IMR-90 (cell line): ENCODE measurements around the gene GABPB1. TPM values are rescaled to one million over a fixed set of nuclear protein-coding genes. Genes with fewer than 3 reads are reported as not detected.

Experiments
- ATAC-seq: fragments of 200-7000 bp; cut with Tn5 transposase; 2 replicates; pipeline ENCODE4 v1.9.1; 2020; ENCODE audit warnings: low read depth, mild to moderate bottlenecking, moderate library complexity
- BruUV-seq: library from RNA; stranded (reverse); fragments of 400-500 nt; replicated peaks from 2 replicates; lab custom pipeline; 2021; lab: Mats Ljungman, UMichigan
- CTCF ChIA-PET: fragments of 300-600 bp; formaldehyde crosslinking; extraction: SDS; loops from one replicate; lab custom pipeline; 2021; ENCODE audit warnings: antibody characterized with exemption; lab: Yijun Ruan, JAX
- POLR2A ChIA-PET: fragments of 300-600 bp; sonication (Branson Sonifier 250); formaldehyde crosslinking; loops from one replicate; lab custom pipeline; 2022; ENCODE audit warnings: antibody characterized with exemption; ENCODE audit not compliant: unreplicated experiment; lab: Charles Lee
- DNase-seq: peaks from one replicate; pipeline ENCODE4 v3.0.0; 2013
- H2AFZ ChIP-seq: replicated peaks from 2 replicates; pipeline ENCODE3; 2013; ENCODE audit warnings: low read length, mild to moderate bottlenecking; ENCODE audit not compliant: poor library complexity
- H2AK5ac ChIP-seq: 2 replicates; pipeline ENCODE4 v1.6.1; 2013; ENCODE audit warnings: low read depth, low read length, inconsistent platforms
- H2AK9ac ChIP-seq: replicated peaks from 2 replicates; pipeline ENCODE3; 2013; ENCODE audit warnings: mild to moderate bottlenecking, low read depth, low read length, moderate library complexity; ENCODE audit not compliant: poor library complexity
- H2BK120ac ChIP-seq: 2 replicates; pipeline ENCODE4 v1.6.1; 2013; ENCODE audit warnings: low read depth, low read length, inconsistent platforms
- H2BK15ac ChIP-seq: 3 replicates; pipeline ENCODE4 v1.6.1; 2013; ENCODE audit warnings: low read depth, low read length, inconsistent platforms
- H2BK20ac ChIP-seq: 2 replicates; pipeline ENCODE4 v1.6.1; 2013; ENCODE audit warnings: low read depth, mild to moderate bottlenecking, inconsistent platforms, low read length, moderate library complexity
- H2BK5ac ChIP-seq: 2 replicates; pipeline ENCODE4 v1.6.1; 2013; ENCODE audit warnings: mild to moderate bottlenecking, low read depth, low read length, inconsistent platforms; ENCODE audit not compliant: poor library complexity, severe bottlenecking
- H3K14ac ChIP-seq: replicated peaks from 2 replicates; pipeline ENCODE4 v1.6.1; 2013; ENCODE audit warnings: low read depth, low read length, inconsistent platforms
- H3K18ac ChIP-seq: 2 replicates; pipeline ENCODE4 v1.6.1; 2013; ENCODE audit warnings: low read depth, low read length, control low read depth
- H3K23ac ChIP-seq: 2 replicates; pipeline ENCODE4 v1.6.1; 2013; ENCODE audit warnings: low read depth, low read length, inconsistent platforms
- H3K27ac ChIP-seq: 2 replicates; pipeline ENCODE4 v1.5.1; 2013; ENCODE audit warnings: mild to moderate bottlenecking, control low read depth, low read length; ENCODE audit not compliant: insufficient read depth
- H3K27me3 ChIP-seq: 2 replicates; pipeline ENCODE4 v1.6.1; 2013; ENCODE audit warnings: low read length; ENCODE audit not compliant: control insufficient read depth, insufficient read depth
- H3K36me3 ChIP-seq: 2 replicates; pipeline ENCODE4 v1.6.1; 2013; ENCODE audit warnings: low read length, mixed read lengths; ENCODE audit not compliant: control insufficient read depth, insufficient read depth
- H3K4ac ChIP-seq: 2 replicates; pipeline ENCODE4 v1.6.1; 2013; ENCODE audit warnings: low read depth, low read length, inconsistent platforms
- H3K4me1 ChIP-seq: 2 replicates; pipeline ENCODE4 v1.6.1; 2013; ENCODE audit warnings: low read length, mixed read lengths; ENCODE audit not compliant: control insufficient read depth, insufficient read depth
- H3K4me2 ChIP-seq: 2 replicates; pipeline ENCODE4 v1.6.1; 2013; ENCODE audit warnings: low read depth, mild to moderate bottlenecking, control low read depth, low read length, moderate library complexity
- H3K4me3 ChIP-seq: 2 replicates; pipeline ENCODE4 v1.5.1; 2013; ENCODE audit warnings: low read depth, mild to moderate bottlenecking, control low read depth, low read length, moderate library complexity; ENCODE audit not compliant: insufficient read depth
- H3K56ac ChIP-seq: 2 replicates; pipeline ENCODE4 v1.6.1; 2013; ENCODE audit warnings: low read length, inconsistent platforms; ENCODE audit not compliant: insufficient read depth; ENCODE audit errors: extremely low read depth
- H3K79me1 ChIP-seq, 2 experiments: 2 replicates each; pipeline ENCODE4 v1.6.1; 2013; ENCODE audit warnings: low read length in 2 of 2, inconsistent platforms in 1 of 2, low read depth in 1 of 2
- H3K9ac ChIP-seq: 2 replicates; pipeline ENCODE4 v1.6.1; 2013; ENCODE audit warnings: low read depth, low read length, control low read depth
- H3K9me1 ChIP-seq: 2 replicates; pipeline ENCODE4 v1.6.1; 2013; ENCODE audit warnings: low read length, inconsistent platforms; ENCODE audit not compliant: insufficient read depth
- H3K9me3 ChIP-seq: 2 replicates; pipeline ENCODE4 v1.6.1; 2013; ENCODE audit warnings: low read length; ENCODE audit not compliant: control insufficient read depth, insufficient read depth
- H4K20me1 ChIP-seq: 2 replicates; pipeline ENCODE4 v1.6.1; 2013; ENCODE audit warnings: low read length, inconsistent platforms; ENCODE audit not compliant: insufficient read depth
- H4K5ac ChIP-seq: 2 replicates; pipeline ENCODE4 v1.6.1; 2013; ENCODE audit warnings: mild to moderate bottlenecking, low read depth, low read length, control low read depth
- H4K8ac ChIP-seq, 2 experiments: 2 replicates each; pipeline ENCODE4 v1.6.1; 2013; ENCODE audit warnings: low read depth in 2 of 2, low read length in 2 of 2, control low read depth in 1 of 2, inconsistent platforms in 1 of 2
- H4K91ac ChIP-seq: 2 replicates; pipeline ENCODE4 v1.6.1; 2013; ENCODE audit warnings: low read depth, low read length, inconsistent platforms; ENCODE audit not compliant: insufficient read depth
- BHLHE40 ChIP-seq: fragments of 150-350 bp; IDR thresholded peaks from 2 replicates; pipeline ENCODE4 v1.6.1; 2016; ENCODE audit warnings: mild to moderate bottlenecking, low read depth, low read length
- CEBPB ChIP-seq: IDR thresholded peaks from 2 replicates; pipeline ENCODE4 v1.6.1; 2012; ENCODE audit warnings: low read depth, low read length, improper control_type of control experiment
- CHD1 ChIP-seq: IDR thresholded peaks from 2 replicates; pipeline ENCODE4 v1.6.1; 2012; ENCODE audit warnings: low read depth, low read length, improper control_type of control experiment
- CTCF ChIP-seq: conservative IDR thresholded peaks from 2 replicates; pipeline ENCODE4 v1.5.1; 2012; ENCODE audit warnings: mild to moderate bottlenecking, low read depth, low read length, improper control_type of control experiment
- ELK1 ChIP-seq: fragments of 150-350 bp; IDR thresholded peaks from 2 replicates; pipeline ENCODE4 v1.6.1; 2016; ENCODE audit warnings: low read depth, mild to moderate bottlenecking, low read length, moderate library complexity, borderline replicate concordance
- FOS ChIP-seq: fragments of 150-350 bp; IDR thresholded peaks from 2 replicates; pipeline ENCODE4 v1.6.1; 2016; ENCODE audit warnings: low read depth, low read length
- MAFK ChIP-seq: IDR thresholded peaks from 2 replicates; pipeline ENCODE4 v1.6.1; 2012; ENCODE audit warnings: low read depth, low read length, improper control_type of control experiment
- MAZ ChIP-seq: IDR thresholded peaks from 2 replicates; pipeline ENCODE4 v1.6.1; 2012; ENCODE audit warnings: low read depth, mild to moderate bottlenecking, low read length, improper control_type of control experiment, moderate library complexity, borderline replicate concordance
- MXI1 ChIP-seq: IDR thresholded peaks from 2 replicates; pipeline ENCODE4 v1.6.1; 2012; ENCODE audit warnings: low read depth, mild to moderate bottlenecking, low read length, moderate library complexity, borderline replicate concordance
- NFE2L2 ChIP-seq: fragments of 150-350 bp; IDR thresholded peaks from 2 replicates; pipeline ENCODE4 v1.6.1; 2016; ENCODE audit warnings: low read depth, mild to moderate bottlenecking, low read length
- POLR2A ChIP-seq: IDR thresholded peaks from 2 replicates; pipeline ENCODE4 v1.6.1; 2012; ENCODE audit warnings: mild to moderate bottlenecking, low read depth, low read length
- RAD21 ChIP-seq: IDR thresholded peaks from 2 replicates; pipeline ENCODE4 v1.6.1; 2012; ENCODE audit warnings: low read length, improper control_type of control experiment
- RCOR1 ChIP-seq: IDR thresholded peaks from 2 replicates; pipeline ENCODE4 v1.6.1; 2012; ENCODE audit warnings: mild to moderate bottlenecking, low read length, improper control_type of control experiment; ENCODE audit not compliant: insufficient replicate concordance
- RFX5 ChIP-seq: IDR thresholded peaks from 2 replicates; pipeline ENCODE4 v1.8.0; 2012; ENCODE audit warnings: low read depth, mild to moderate bottlenecking, low read length, moderate library complexity
- SMC3 ChIP-seq: fragments of 150-350 bp; IDR thresholded peaks from 2 replicates; pipeline ENCODE4 v1.6.1; 2016; ENCODE audit warnings: low read depth, mild to moderate bottlenecking, antibody characterized with exemption, low read length, moderate library complexity
- USF2 ChIP-seq: fragments of 150-350 bp; IDR thresholded peaks from 2 replicates; pipeline ENCODE4 v1.6.1; 2017; ENCODE audit warnings: mild to moderate bottlenecking, antibody characterized with exemption, low read length, low read depth
- WGBS, 2 experiments: methylation state at CpG; one replicate each; pipeline versions ENCODE4 v1.1.5 to v1.1.7; 2013; ENCODE audit warnings: missing lambda C conversion rate in 2 of 2; ENCODE audit not compliant: insufficient read length in 1 of 2; ENCODE audit errors: extremely low coverage in 2 of 2; 5-methylcytosine and 5-hydroxymethylcytosine counted together
- dilution Hi-C: fragments of 300-500 bp; cut with HindIII; formaldehyde crosslinking; loops from one replicate; pipeline ENCODE4 v1.14.3; 2018; ENCODE audit warnings: low sequenced_read_pairs; ENCODE audit not compliant: unreplicated experiment
- in situ Hi-C: fragments of 300-500 bp; cut with MboI; formaldehyde crosslinking; loops from 3 replicates; pipeline ENCODE4 v1.14.3; 2019; ENCODE audit warnings: low sequenced_read_pairs, inconsistent platforms, mixed read lengths
- intact Hi-C: fragments of 100-400 bp; cut with micrococcal nuclease; formaldehyde crosslinking; loops from 2 replicates; pipeline ENCODE4 v1.10.0; 2022
- polyA plus RNA-seq, 3 experiments: library from polyadenylated mRNA; depleted of rRNA; stranded (reverse); fragments of >200 nt; gene quantifications; 2 replicates each; pipeline ENCODE4 v1.2.3, GENCODE V29; 2012; ENCODE audit warnings: low replicate concordance in 1 of 3
- total RNA-seq: library from RNA; depleted of rRNA; stranded (reverse); fragments of >200 nt; gene quantifications from 2 replicates; pipeline ENCODE4 v1.2.3, GENCODE V29; 2012

GABPB1 gene
- total and polyA plus RNA-seq, 2 of the 4 experiments (the other 2 are of a cell fraction) = 26.3 to 89.3 TPM

- Histone ChIP-seq H3K4ac (no peak overlapping the region), H4K91ac (no peak overlapping the region), H2BK20ac (no peak overlapping the region), H3K27ac (no peak overlapping the region), H3K9me1 (no peaks in the 10 kb centered on the region), H3K4me2 (no peak overlapping the region), H2BK120ac (no peak overlapping the region), H4K20me1 (no peaks in the 10 kb centered on the region), H2BK5ac (no peak overlapping the region), H4K5ac (no peak overlapping the region), H2AK9ac (no peak overlapping the region), H3K27me3 (no peaks in the 10 kb centered on the region), H3K23ac (no peak overlapping the region), H3K56ac (no peak overlapping the region), H3K9ac (no peak overlapping the region), H2AK5ac (no peak overlapping the region), H3K79me1 (no peaks in the 10 kb centered on the region), H4K8ac (no peak overlapping the region), H3K36me3 (no peaks in the 10 kb centered on the region), H3K4me3 (no peak overlapping the region), H3K4me1 (no peaks in the 10 kb centered on the region; the same call in 1 of the 2 replicates), H3K9me3 (no peaks in the 10 kb centered on the region), H3K18ac (no peak overlapping the region), H2AFZ (no peak overlapping the region), H2BK15ac (no peak overlapping the region), H3K14ac (no peak overlapping the region)
- no CpG with 5 or more reads among the region's 2 CpGs for WGBS, 2 experiments
- no TSS peak for BruUV-seq
- in situ Hi-C loops (no loop called here), intact Hi-C loops (no loop called here), dilution Hi-C loops (no loop called here)
- TF ChIP-seq CTCF (no peak), ELK1 (no peak), CHD1 (no peak), USF2 (no peak), BHLHE40 (no peak), POLR2A (no peak), CEBPB (no peak), MXI1 (no peak), FOS (no peak), RFX5 (no peak), MAZ (no peak), MAFK (no peak), RAD21 (no peak), SMC3 (no peak), NFE2L2 (no peak), RCOR1 (no peak)
- CTCF ChIA-PET = no interaction called here
- POLR2A ChIA-PET = no interaction called here
- no peak for DNase-seq
- ATAC-seq = no peak
Observed at GRCh38 chr15:50238255-50238654, 116.7 kb downstream of the GABPB1 start.
